Measurements from ENCODE around the gene PPP1R1C.

PPP1R1C gene

GRCh38 chr2:181972431-181973170 is 13.1 kb upstream of the PPP1R1C start:
- no peak for DNase-seq (ENCODE audit: low read depth)

- no peak for DNase-seq (ENCODE audit: low read depth)
These were observed 12.4 kb upstream of the PPP1R1C start for GRCh38 chr2:181973171-181973783.

- no peak for DNase-seq (ENCODE audit: low read depth)
These were observed 7.8 kb upstream of the PPP1R1C start for GRCh38 chr2:181977661-181978350.

- DNase-seq (ENCODE audit: low read depth), result no peak
These were observed 7.1 kb upstream of the PPP1R1C start for GRCh38 chr2:181978351-181979150.

- DNase-seq (ENCODE audit: low read depth), result no peak
These were observed 1.6 kb upstream of the PPP1R1C start for GRCh38 chr2:181984060-181984459.

GRCh38 chr2:181984814-181985631 is 630 bp upstream of the PPP1R1C start:
- no peak for DNase-seq (ENCODE audit: low read depth)

- DNase-seq (ENCODE audit: low read depth), result no peak
These were observed 2.7 kb downstream of the PPP1R1C start for GRCh38 chr2:181988154-181988924.

- DNase-seq (ENCODE audit: low read depth), result no peak
These were observed 3.4 kb downstream of the PPP1R1C start for GRCh38 chr2:181989099-181989498.

- no peak for DNase-seq (ENCODE audit: low read depth)
These were observed 5.7 kb downstream of the PPP1R1C start for GRCh38 chr2:181991171-181991885.

- no peak for DNase-seq (ENCODE audit: low read depth)
These were observed 7.1 kb downstream of the PPP1R1C start for GRCh38 chr2:181992776-181993175.

- no peak for DNase-seq (ENCODE audit: low read depth)
These were observed 9.6 kb downstream of the PPP1R1C start for GRCh38 chr2:181995289-181995688.

GRCh38 chr2:181998041-181998835 is 12.6 kb downstream of the PPP1R1C start:
- no peak for DNase-seq (ENCODE audit: low read depth)

GRCh38 chr2:181998891-181999654 is 13.4 kb downstream of the PPP1R1C start:
- no peak for DNase-seq (ENCODE audit: low read depth)

GRCh38 chr2:181999911-182000310 is 14.3 kb downstream of the PPP1R1C start:
- no peak for DNase-seq (ENCODE audit: low read depth)

GRCh38 chr2:182004945-182005520 is 19.4 kb downstream of the PPP1R1C start:
- DNase-seq (ENCODE audit: low read depth), result no peak

- DNase-seq (ENCODE audit: low read depth), result no peak
These were observed 21.1 kb downstream of the PPP1R1C start for GRCh38 chr2:182006595-182007341.

GRCh38 chr2:182014284-182014683 is 28.6 kb downstream of the PPP1R1C start:
- DNase-seq (ENCODE audit: low read depth), result no peak
